HL-60/S4 treated with retinoic acid at 250 ng/mL for 4 days and 3 days (cell line): ENCODE data around the gene TOMM40L.

Experiments
- in situ Hi-C: fragments of 300-500 bp; cut with MboI; formaldehyde crosslinking; loops from 2 replicates; pipeline ENCODE4 v1.7.0; 2022; ENCODE audit warnings: low sequenced_read_pairs

Gene TOMM40L

GRCh38 chr1:161196521-161197451 is 29.1 kb upstream of the TOMM40L start:
- in situ Hi-C loops = no loop called here

DNA sequence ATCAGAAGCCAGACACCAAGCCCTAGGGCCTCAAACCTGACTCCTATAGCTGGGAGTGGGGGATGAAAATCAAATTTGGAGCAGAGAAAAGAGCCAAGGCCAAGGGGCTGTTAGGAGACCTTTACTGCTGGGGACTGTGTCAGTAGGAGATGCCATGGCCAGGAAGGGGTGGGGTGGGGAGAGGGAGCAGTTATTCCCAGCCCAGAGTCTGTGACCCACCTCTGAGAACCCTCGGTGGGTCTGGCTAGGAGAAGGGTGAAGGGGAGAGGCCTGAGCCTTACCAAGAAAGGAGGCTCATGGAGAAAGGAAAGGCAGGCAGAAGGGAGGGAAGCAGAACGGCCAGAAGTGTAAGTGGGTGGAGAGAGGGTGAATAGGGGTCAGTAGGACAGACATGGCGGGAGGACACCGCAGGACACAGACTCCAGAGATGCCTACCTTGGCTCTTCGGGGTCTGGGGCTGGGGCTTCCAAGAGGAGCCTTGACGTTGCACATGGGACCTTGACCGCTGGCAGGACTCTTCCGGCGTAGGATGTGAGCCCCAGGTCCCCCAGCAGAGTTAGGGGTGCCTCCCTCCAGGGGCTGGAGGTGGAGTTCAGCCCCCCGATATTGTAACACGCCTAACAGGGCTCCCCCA is 28.2 kb upstream of the TOMM40L start:
- in situ Hi-C loops = no loop called here

GRCh38 chr1:161198194-161198896 is 27.5 kb upstream of the TOMM40L start:
- in situ Hi-C loops = no loop called here

DNA sequence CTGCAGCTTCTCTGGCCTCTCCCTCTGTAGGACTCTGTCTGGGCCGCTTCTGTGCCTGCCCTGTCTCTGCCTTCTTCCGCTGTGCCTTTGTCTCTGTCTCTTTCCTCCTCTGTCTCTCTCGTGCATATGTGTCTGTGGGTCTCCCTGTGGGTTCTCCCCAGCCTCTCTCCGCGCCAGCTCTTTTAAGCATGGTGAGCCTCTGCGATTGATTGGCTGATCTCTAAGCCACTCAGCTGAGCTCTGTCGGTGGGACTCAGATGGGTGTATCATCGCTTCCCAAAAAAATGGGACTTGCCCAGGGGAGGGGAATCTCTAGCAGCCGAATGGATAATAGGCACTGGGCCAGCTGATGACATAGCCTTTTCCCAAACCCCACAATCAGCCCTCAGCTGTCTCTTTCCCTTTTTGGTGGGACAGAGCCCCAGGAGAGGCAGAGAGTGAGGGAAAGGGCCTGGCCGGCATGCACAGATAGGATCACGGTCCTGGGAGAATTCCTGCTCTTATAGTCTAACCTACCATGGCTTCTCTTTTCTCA is 26.9 kb upstream of the TOMM40L start, which contains the start of gene ADAMTS4:
ADAMTS4 (minus strand) TSS at position 158 of the 535 bp plus-strand sequence. CDS start 427 bp downstream, outside the sequence.
- in situ Hi-C loops = no loop called here

GRCh38 chr1:161199506-161200139 is 26.2 kb upstream of the TOMM40L start:
- in situ Hi-C loops = loop anchor here (10.0 to 25.0 kb wide), 2 partner anchors 185 to 538 kb away; partner anchors contain the start of gene DUSP12

GRCh38 chr1:161200421-161200991 is 25.4 kb upstream of the TOMM40L start:
- in situ Hi-C loops = loop anchor here (10.0 to 25.0 kb wide), 2 partner anchors 184 to 537 kb away; partner anchors contain the start of gene DUSP12

DNA sequence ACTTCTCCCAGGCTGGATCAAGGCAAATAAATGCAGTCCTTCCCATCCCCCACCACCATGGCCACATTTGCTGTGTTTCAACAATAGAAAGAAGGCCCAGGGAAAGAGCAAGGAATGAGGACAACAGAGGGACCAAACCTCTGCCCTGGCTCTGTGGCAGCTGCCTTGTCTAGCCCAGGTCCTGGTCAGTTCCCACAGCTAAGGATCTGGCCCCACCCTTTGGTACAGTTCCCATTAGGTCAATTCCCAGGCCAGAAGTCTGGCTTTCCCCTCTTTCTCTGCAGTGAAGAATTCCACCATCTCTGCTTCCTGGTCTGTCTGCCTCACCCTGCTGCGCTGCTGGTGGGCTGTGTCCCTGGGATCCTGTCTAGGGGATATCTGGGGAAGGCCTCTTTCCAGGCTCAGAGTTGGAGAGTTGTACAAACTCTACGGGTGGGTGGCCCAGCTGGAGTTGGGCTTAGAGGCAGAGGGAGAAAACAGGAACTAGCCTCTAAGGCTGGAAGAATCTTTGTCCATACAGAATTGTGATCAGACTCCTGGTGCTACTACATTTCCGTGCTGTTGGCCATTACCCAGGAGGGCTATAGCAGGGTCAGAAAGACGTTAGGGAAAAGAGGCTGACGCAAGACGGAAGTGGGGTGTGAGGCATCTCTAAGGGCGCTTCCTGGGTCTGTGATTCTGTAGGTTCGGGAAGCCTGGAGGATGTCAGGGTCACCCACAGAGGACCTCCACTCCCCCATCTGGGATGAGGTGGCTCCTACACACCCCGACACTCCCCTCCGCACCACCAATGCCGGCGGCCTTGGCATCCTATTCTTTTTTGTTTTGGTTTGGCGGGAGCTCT is 24.6 kb upstream of the TOMM40L start:
- in situ Hi-C loops = loop anchor here (10.0 to 25.0 kb wide), 2 partner anchors 184 to 536 kb away; partner anchors contain the start of gene DUSP12

DNA sequence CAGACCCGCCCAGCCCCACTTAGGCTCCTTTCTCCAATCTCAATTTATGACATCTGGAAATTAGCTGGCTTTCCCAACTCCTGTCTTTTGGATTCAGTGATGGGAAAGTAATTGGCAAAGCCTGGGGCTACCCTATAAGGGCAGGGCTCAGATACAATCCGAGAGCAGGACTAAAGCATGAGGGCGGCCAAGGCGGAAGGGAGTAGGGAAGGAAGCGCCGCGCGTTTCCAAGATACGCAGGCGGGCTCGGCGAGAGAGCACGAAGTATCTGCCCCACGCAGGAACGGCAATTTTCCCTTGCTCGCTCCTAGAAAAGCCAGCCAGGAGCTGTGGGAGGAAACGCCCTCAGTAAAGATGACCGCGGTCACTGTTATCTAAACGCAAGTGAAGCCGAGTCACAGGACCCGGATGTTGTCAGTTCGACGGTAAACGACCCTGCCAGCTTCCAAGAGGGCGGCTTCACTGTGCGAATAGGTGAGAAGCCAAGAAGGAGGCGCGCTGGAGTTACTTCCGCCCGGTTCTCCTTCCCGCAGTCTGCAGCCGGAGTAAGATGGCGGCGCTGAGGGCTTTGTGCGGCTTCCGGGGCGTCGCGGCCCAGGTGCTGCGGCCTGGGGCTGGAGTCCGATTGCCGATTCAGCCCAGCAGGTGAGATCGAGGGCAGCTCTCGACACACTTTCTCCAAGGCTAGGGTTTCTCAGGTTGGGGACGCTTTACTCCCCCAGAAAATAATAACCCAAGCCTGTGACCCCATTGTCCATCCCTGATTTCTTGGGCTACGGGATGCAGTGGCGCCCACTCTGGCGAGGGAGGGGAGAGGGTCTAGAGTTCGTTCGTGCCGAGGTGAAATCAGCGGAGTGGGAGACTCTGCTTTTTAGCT is 23.8 kb upstream of the TOMM40L start, which contains the start of gene NDUFS2:
NDUFS2 (plus strand) TSS at position 532 of the 877 bp plus-strand sequence; CDS start at position 551, 19 bp downstream.
- in situ Hi-C loops = loop anchor here (10.0 to 25.0 kb wide), 2 partner anchors 183 to 535 kb away; partner anchors contain the start of gene DUSP12

DNA sequence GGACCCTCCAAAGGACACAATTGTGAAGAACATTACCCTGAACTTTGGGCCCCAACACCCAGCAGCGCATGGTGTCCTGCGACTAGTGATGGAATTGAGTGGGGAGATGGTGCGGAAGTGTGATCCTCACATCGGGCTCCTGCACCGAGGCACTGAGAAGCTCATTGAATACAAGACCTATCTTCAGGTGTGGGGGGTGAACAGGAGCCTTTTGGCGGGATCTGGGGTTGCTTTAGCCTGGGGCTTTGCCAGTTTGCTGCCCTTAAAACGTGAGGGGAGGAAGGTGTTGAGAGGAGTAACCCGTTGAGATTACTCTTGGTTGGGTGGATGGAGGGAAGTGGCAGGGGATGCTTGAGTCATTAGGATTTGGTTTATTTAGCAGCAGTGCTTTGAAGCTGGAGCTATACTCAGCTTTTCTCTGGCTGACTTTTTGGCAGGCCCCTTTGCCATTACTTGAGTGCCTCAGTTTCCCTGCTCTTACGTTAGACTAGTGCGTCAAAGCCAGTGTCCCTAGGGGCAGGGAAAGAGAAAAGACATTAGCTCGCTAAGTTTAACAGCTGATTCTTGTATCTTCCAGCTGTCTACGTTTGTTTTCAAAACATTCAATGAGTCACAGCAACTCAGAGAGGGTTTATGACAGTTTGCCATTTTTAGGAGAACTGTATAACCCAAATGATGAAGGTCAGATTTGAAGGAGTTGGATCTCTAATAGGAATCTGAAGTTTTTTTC is 19.3 kb upstream of the TOMM40L start:
- in situ Hi-C loops = loop anchor here (10.0 to 25.0 kb wide), 2 partner anchors 178 to 531 kb away; partner anchors contain the start of gene DUSP12

DNA sequence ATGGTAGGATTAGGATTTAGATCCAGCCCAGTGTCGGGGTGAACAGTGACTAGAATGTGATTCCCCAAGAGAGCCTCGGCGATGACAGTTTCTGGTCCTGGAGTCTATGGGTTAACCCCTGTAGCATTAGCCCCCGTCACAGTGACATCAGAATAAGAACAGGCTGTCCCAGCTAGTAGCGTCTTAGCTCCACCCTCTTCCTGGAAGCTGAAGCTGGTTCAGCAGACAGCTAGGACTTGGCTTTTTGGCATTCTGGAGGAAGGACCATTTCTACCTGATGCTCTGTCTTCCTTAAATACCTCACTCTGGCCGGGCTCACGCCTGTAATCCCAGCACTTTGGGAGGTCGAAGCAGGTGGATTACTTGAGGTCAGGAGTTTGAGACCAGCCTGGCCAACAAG is 18.7 kb upstream of the TOMM40L start:
- in situ Hi-C loops = loop anchor here (10.0 to 25.0 kb wide), 2 partner anchors 178 to 530 kb away; partner anchors contain the start of gene DUSP12

DNA sequence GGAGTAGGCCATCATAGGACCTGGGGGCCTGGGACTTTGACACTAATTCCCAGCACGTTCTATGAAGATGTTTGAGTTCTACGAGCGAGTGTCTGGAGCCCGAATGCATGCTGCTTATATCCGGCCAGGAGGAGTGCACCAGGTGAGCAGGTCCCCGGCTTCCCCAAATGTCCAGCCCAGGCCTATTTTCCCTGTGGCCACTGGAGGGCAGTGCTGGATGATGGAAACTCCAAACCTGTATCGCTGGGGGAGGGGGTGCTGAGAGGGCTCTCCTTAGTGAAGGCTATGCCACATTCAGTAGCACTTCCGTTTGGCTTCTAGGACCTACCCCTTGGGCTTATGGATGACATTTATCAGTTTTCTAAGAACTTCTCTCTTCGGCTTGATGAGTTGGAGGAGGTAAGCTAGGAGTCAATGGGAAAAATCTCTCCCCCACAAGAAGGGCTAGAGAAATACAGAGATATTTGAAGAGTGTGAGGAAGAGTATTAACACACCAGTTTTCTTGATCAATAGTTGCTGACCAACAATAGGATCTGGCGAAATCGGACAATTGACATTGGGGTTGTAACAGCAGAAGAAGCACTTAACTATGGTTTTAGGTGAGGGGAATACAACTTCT is 16.0 kb upstream of the TOMM40L start:
- in situ Hi-C loops = loop anchor here (10.0 to 25.0 kb wide), 2 partner anchors 175 to 527 kb away; partner anchors contain the start of gene DUSP12

GRCh38 chr1:161214369-161214768 is 11.5 kb upstream of the TOMM40L start:
- in situ Hi-C loops = loop anchor here (25.0 kb wide), 1 partner anchor 523 kb away; the partner anchor contains the start of gene DUSP12

DNA sequence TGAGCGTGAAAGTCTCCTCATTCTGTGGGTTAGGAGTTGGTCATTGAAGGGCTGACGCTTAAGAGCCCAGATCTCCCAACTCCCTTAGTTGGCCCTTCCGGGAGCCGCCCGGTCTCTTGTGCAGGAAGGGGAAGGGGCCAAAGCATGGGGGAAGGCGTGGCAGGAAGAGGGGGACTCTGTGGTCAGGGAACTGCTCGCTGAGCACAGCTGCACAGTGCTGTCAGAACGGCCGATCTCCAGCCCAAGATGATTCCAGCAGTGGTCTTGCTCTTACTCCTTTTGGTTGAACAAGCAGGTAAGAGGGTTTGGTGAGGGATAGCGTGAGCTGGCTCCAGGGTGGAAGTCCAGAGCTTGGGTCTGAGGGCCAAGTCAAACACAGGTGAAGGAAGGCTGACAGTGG is 10.8 kb upstream of the TOMM40L start, which contains the start of gene FCER1G:
FCER1G (plus strand) TSS at position 220 of the 400 bp plus-strand sequence; CDS start at position 247, 27 bp downstream.
- in situ Hi-C loops = loop anchor here (25.0 kb wide), 1 partner anchor 522 kb away; the partner anchor contains the start of gene DUSP12

GRCh38 chr1:161216945-161217712 is 8.7 kb upstream of the TOMM40L start:
- in situ Hi-C loops = loop anchor here (25.0 kb wide), 1 partner anchor 520 kb away; the partner anchor contains the start of gene DUSP12

GRCh38 chr1:161217831-161218230 is 8.0 kb upstream of the TOMM40L start:
- in situ Hi-C loops = loop anchor here (25.0 kb wide), 1 partner anchor 519 kb away; the partner anchor contains the start of gene DUSP12
